Omental fat pad (tissue), 4 donors: ENCODE results near the gene TRIM69. TPM values are rescaled to one million over a fixed set of nuclear protein-coding genes. Genes with fewer than 3 reads are reported as not detected.

Experiments
- ATAC-seq: fragments of 150-250 bp; one replicate; pipeline ENCODE4 v1.9.1; 2016; ENCODE audit warnings: mild to moderate bottlenecking, moderate library complexity; ENCODE audit not compliant: low FRiP score
- DNase-seq: peaks from one replicate; pipeline ENCODE4 v3.0.0-alpha.2; 2019; ENCODE audit warnings: low spot score
- total RNA-seq, 4 donors: library from RNA; depleted of rRNA; stranded (reverse); fragments of >200 nt; gene quantifications; one replicate each; pipeline ENCODE4 v1.1.0, GENCODE V29; 2016
- TF ChIP-seq, protein P1 (sequence below), 3 donors: fragments of 450-650 bp; IDR thresholded peaks; one replicate each; pipeline ENCODE4 v1.5.1; 2016 to 2017; ENCODE audit warnings: antibody characterized with exemption in 3 of 3, mild to moderate bottlenecking in 3 of 3, moderate library complexity in 2 of 3

The TRIM69 gene
- total RNA-seq, 4 donors from 2014 or later, result 11.9 to 31.1 (median 16.3) TPM

DNA sequence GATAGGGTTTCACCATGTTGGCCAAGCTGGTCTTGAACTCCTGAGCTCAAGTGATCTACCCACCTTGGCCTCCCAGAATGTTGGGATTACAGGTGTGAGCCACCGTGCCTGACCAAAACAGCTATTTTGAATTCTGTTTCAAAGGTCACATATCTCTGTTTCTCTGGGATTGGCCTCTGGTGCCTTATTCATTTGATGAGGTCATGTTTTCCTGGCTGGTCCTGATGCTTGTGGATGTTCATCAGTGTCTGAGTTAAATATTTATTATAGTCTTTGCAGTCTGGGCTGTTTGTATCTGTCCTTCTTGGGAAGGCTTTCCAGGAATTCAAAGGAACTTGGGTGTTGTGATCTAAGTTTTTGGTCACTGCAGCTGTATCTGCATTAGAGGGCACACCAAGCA lies 30.3 kb upstream of the TRIM69 start:
- TF ChIP-seq, protein P1, sequence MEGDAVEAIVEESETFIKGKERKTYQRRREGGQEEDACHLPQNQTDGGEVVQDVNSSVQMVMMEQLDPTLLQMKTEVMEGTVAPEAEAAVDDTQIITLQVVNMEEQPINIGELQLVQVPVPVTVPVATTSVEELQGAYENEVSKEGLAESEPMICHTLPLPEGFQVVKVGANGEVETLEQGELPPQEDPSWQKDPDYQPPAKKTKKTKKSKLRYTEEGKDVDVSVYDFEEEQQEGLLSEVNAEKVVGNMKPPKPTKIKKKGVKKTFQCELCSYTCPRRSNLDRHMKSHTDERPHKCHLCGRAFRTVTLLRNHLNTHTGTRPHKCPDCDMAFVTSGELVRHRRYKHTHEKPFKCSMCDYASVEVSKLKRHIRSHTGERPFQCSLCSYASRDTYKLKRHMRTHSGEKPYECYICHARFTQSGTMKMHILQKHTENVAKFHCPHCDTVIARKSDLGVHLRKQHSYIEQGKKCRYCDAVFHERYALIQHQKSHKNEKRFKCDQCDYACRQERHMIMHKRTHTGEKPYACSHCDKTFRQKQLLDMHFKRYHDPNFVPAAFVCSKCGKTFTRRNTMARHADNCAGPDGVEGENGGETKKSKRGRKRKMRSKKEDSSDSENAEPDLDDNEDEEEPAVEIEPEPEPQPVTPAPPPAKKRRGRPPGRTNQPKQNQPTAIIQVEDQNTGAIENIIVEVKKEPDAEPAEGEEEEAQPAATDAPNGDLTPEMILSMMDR (IDR thresholded peaks at IDR 0.05), result no peak
- ATAC-seq (no peak), DNase-seq (no peak)

DNA sequence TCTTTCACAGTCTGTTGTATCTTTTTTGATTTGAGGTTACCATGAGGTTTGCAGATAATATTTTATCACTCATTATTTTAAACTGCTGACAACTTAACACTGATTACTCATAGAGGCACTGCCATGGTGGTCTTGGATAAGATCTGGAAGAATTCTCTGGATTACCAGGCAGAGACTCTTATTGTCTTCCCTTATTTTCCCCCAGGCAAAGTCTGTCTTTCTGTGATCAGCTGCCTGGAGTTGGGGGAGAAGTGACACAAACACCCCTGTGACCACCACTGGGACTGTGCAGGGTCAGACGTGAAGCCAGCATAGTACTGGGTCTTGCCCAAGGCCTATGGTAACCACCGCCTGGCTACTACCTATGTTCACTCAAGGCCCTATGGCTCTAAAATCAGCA lies 29.9 kb upstream of the TRIM69 start:
- DNase-seq (no peak), ATAC-seq (no peak)
- TF ChIP-seq, protein P1 (IDR thresholded peaks at IDR 0.05), result no peak

DNA sequence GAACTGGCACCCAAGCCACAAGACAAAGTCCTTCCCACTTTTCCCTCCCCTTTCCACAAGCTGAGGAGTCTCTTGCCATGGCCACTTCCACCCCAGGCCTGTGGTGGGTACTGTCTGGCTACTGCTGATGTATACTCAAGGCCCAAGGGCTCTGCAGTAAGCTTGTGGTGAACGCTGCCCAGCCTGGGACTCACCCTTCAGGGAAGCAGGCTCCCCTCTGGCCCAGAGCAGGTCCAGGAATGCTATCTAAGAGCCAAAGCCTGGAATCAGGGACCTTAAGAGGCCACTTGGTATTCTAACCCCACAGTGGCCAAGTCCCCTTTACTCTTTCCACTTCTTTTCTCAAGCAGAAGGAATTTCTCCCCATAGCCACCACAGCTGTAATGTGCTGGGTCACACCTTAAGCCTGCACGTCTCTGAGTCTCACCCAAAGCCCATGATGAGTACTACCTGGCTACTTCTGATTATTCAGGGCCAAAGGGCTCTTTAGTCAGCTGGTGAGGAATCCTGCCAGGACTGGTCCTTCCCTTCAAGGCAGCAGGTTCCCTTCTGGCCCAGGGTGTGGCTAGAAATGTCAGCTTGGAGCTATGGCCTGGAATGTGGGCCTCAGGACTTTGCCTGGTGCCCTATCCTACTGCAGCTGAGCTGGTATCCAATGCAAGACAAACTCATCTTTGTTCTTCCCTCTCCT lies 29.2 kb upstream of the TRIM69 start:
- no peak for DNase-seq
- ATAC-seq, result no peak
- TF ChIP-seq, protein P1 (IDR thresholded peaks at IDR 0.05), result no peak

GRCh38 chr15:44710236-44711095 lies 25.9 kb upstream of the TRIM69 start:
- no peak for ATAC-seq
- DNase-seq, result no peak
- TF ChIP-seq, protein P1 (IDR thresholded peaks at IDR 0.05), result no peak

DNA sequence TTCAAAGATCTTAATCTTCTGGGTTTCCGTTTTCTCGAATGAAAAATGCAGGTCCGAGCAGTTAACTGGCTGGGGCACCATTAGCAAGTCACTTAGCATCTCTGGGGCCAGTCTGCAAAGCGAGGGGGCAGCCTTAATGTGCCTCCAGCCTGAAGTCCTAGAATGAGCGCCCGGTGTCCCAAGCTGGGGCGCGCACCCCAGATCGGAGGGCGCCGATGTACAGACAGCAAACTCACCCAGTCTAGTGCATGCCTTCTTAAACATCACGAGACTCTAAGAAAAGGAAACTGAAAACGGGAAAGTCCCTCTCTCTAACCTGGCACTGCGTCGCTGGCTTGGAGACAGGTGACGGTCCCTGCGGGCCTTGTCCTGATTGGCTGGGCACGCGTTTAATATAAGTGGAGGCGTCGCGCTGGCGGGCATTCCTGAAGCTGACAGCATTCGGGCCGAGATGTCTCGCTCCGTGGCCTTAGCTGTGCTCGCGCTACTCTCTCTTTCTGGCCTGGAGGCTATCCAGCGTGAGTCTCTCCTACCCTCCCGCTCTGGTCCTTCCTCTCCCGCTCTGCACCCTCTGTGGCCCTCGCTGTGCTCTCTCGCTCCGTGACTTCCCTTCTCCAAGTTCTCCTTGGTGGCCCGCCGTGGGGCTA lies 25.1 kb upstream of the TRIM69 start, which contains the start of the genes B2M and PATL2:
B2M (plus strand) TSS at position 422 of the 647 bp plus-strand sequence; CDS start at position 452, 30 bp downstream.
PATL2 (minus strand) TSS at position 228 of the 647 bp plus-strand sequence. CDS start 34,833 bp downstream, outside the sequence.
- DNase-seq, result peak; percentile 94
- ATAC-seq, result peak; percentile 92
- TF ChIP-seq, protein P1 (IDR thresholded peaks at IDR 0.05), result no peak

DNA sequence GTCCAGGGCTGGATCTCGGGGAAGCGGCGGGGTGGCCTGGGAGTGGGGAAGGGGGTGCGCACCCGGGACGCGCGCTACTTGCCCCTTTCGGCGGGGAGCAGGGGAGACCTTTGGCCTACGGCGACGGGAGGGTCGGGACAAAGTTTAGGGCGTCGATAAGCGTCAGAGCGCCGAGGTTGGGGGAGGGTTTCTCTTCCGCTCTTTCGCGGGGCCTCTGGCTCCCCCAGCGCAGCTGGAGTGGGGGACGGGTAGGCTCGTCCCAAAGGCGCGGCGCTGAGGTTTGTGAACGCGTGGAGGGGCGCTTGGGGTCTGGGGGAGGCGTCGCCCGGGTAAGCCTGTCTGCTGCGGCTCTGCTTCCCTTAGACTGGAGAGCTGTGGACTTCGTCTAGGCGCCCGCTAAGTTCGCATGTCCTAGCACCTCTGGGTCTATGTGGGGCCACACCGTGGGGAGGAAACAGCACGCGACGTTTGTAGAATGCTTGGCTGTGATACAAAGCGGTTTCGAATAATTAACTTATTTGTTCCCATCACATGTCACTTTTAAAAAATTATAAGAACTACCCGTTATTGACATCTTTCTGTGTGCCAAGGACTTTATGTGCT lies 24.5 kb upstream of the TRIM69 start:
- TF ChIP-seq, protein P1 (IDR thresholded peaks at IDR 0.05), result no peak
- peak; percentile 38 for ATAC-seq
- no peak for DNase-seq
